SK-N-SH (cell line): Measurements from ENCODE around the gene PPP3CB. TPM values are rescaled to one million over a fixed set of nuclear protein-coding genes. Genes with fewer than 3 reads are reported as not detected.

Source experiments
- CTCF ChIA-PET: fragments of 300-600, 350-600 bp; formaldehyde crosslinking; extraction: SDS; loops from one replicate; lab custom pipeline; 2021; lab: Yijun Ruan, JAX
- POLR2A ChIA-PET: fragments of 350-600 bp; sonication (Branson Sonifier 250); formaldehyde crosslinking; extraction: SDS; loops from one replicate; lab custom pipeline; 2020; ENCODE audit warnings: antibody characterized with exemption, inconsistent platforms; lab: Yijun Ruan, JAX
- DNase-seq: peaks from one replicate; pipeline ENCODE4 v3.0.0; 2012
- H2AFZ ChIP-seq: fragments of 200-600 bp; sonication (generic); 2 replicates; pipeline ENCODE4 v1.8.1; 2016; ENCODE audit warnings: antibody characterized with exemption, mild to moderate bottlenecking, low read depth
- H3F3A ChIP-seq: fragments of 200-600 bp; sonication (generic); replicated peaks from 2 replicates; pipeline ENCODE3; 2016; ENCODE audit warnings: antibody characterized with exemption, mild to moderate bottlenecking; ENCODE audit not compliant: insufficient read depth
- H3K27ac ChIP-seq, 2 experiments: fragments of 200-500 bp in 1 of 2; fragments of 200-600 bp in 1 of 2; sonication (Bioruptor generic) in 1 of 2; sonication (generic), shearing (Covaris generic) in 1 of 2; 2 replicates each; pipeline versions ENCODE4 v1.5.1 to v1.6.1; 2014 to 2016; ENCODE audit warnings: low read depth in 2 of 2, inconsistent platforms in 1 of 2, low read length in 1 of 2, mild to moderate bottlenecking in 1 of 2, mixed read lengths in 1 of 2
- H3K27me3 ChIP-seq: fragments of 200-600 bp; sonication (generic), shearing (Covaris generic); 2 replicates; pipeline ENCODE4 v1.6.1; 2016; ENCODE audit warnings: mixed run types; ENCODE audit not compliant: insufficient read depth
- H3K36me3 ChIP-seq, 2 experiments: fragments of 200-500 bp in 1 of 2; fragments of 200-600 bp in 1 of 2; sonication (Bioruptor generic) in 1 of 2; sonication (generic) in 1 of 2; replicated peaks in 1 of 2; 2 replicates each; pipeline versions ENCODE3 to v1.5.1; 2014 to 2016; ENCODE audit warnings: low read length in 1 of 2, mild to moderate bottlenecking in 1 of 2; ENCODE audit not compliant: insufficient read depth in 2 of 2, control insufficient read depth in 1 of 2
- H3K4me1 ChIP-seq, 2 experiments: fragments of 200-500 bp in 1 of 2; fragments of 200-600 bp in 1 of 2; sonication (Bioruptor generic) in 1 of 2; sonication (generic), shearing (Covaris generic) in 1 of 2; 2 replicates each; pipeline versions ENCODE4 v1.5.1 to v1.6.1; 2014 to 2016; ENCODE audit warnings: low read depth in 1 of 2, low read length in 1 of 2, mixed run types in 1 of 2; ENCODE audit not compliant: insufficient read depth in 2 of 2, control insufficient read depth in 1 of 2
- H3K4me2 ChIP-seq: fragments of 200-600 bp; sonication (generic), shearing (Covaris generic); 2 replicates; pipeline ENCODE4 v1.6.1; 2017; ENCODE audit warnings: mixed run types
- H3K4me3 ChIP-seq, 2 experiments: fragments of 200-500 bp in 1 of 2; fragments of 200-600 bp in 1 of 2; sonication (Bioruptor generic) in 1 of 2; sonication (generic), shearing (Covaris generic) in 1 of 2; 2 replicates each; pipeline versions ENCODE4 v1.5.1 to v1.8.1; 2014 to 2016; ENCODE audit warnings: low read depth in 2 of 2, inconsistent platforms in 1 of 2, low read length in 1 of 2, mild to moderate bottlenecking in 1 of 2, mixed read lengths in 1 of 2, moderate library complexity in 1 of 2
- H3K79me2 ChIP-seq: fragments of 200-600 bp; sonication (generic); 2 replicates; pipeline ENCODE4 v1.8.1; 2017; ENCODE audit warnings: mild to moderate bottlenecking; ENCODE audit not compliant: insufficient read depth
- H3K9ac ChIP-seq: fragments of 200-600 bp; sonication (generic); 2 replicates; pipeline ENCODE4 v1.6.1; 2017; ENCODE audit warnings: mixed run types
- H3K9me2 ChIP-seq: fragments of 200-600 bp; sonication (generic); 2 replicates; pipeline ENCODE4 v1.6.1; 2017; ENCODE audit warnings: mixed run types
- H3K9me3 ChIP-seq: fragments of 200-600 bp; sonication (generic); 2 replicates; pipeline ENCODE4 v1.6.1; 2017; ENCODE audit warnings: mixed run types, mild to moderate bottlenecking, moderate library complexity
- H4K20me1 ChIP-seq: fragments of 200-600 bp; sonication (generic); 2 replicates; pipeline ENCODE4 v1.6.1; 2017; ENCODE audit warnings: mild to moderate bottlenecking, mixed run types; ENCODE audit not compliant: insufficient read depth
- SIN3A ChIP-seq: IDR thresholded peaks from 2 replicates; pipeline ENCODE4 v1.6.1; 2012; ENCODE audit warnings: low read depth, mild to moderate bottlenecking, low read length, moderate library complexity, borderline replicate concordance
- WGBS: methylation state at CpG from one replicate; pipeline ENCODE4 v1.1.6; 2017; ENCODE audit warnings: low lambda C conversion rate; 5-methylcytosine and 5-hydroxymethylcytosine counted together
- polyA plus RNA-seq, 3 experiments: library from polyadenylated mRNA; depleted of rRNA; stranded (reverse); fragments of >200 nt; gene quantifications; 2 replicates each; pipeline ENCODE4 v1.2.3, GENCODE V29; 2012
- small RNA-seq, 7 experiments: library from RNA; depleted of rRNA; stranded (forward); fragments of <200 nt; gene quantifications; one replicate each; pipeline ENCODE3, GENCODE V24; 2012

PPP3CB gene
- polyA plus RNA-seq, 1 of the 3 experiments (the other 2 are of a cell fraction) = 14.5 TPM

DNA sequence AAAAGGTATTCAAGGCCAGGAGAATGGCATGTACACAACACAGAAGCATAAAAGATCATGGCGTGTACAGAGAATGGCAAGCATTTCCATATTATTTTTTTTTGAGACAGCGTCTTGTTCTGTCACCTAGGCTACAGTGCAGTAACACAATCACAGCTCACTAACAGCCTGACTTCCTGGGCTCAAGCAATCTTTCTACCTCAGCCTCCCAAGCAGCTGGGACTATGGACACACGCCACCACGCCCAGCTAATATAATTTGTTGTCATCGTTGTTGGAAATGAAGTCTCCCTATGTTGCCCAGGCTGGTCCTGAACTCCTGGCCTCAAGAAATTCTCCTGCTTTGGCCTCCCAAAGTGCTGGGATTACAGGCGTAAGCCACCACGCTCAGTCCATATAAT is 109.2 kb downstream of the PPP3CB start:
- H2AFZ ChIP-seq = no peak overlapping the region
- H3K4me1 ChIP-seq = no peaks in the 10 kb centered on the region
- H3K27me3 ChIP-seq = no peaks in the 10 kb centered on the region
- H3K9me2 ChIP-seq = no peaks in the 10 kb centered on the region
- peaks cover 10% of the 10 kb centered on the region; the same call in 1 of the 2 replicates for H3K79me2 ChIP-seq
- no peaks in the 10 kb centered on the region for H3F3A ChIP-seq
- no peak overlapping the region for H3K4me3 ChIP-seq
- peaks cover 43 to 82% of the 10 kb centered on the region in 2 experiments for H3K36me3 ChIP-seq
- POLR2A ChIA-PET = no interaction called here
- TF ChIP-seq SIN3A = no peak
- TF ChIP-seq, all 33 proteins: peak for 0
- WGBS = 93% methylated on average over 7 of the region's 7 CpGs
- no peak for DNase-seq
- no peaks in the 10 kb centered on the region for H3K9me3 ChIP-seq
- H4K20me1 ChIP-seq = no peaks in the 10 kb centered on the region
- no peak overlapping the region for H3K9ac ChIP-seq
- H3K4me2 ChIP-seq = no peak overlapping the region
- H3K27ac ChIP-seq = no peak overlapping the region
- CTCF ChIA-PET = interaction anchor here (1.8 kb wide), 1 partner anchor 18 kb away, joined by 4 read pairs; no protein-coding TSS in a partner anchor

Small RNA genes within 50 kb of the gene (small RNA-seq; reads per million reads assigned to genes)
- 0 reads per million in 7 experiments for gene RNU6-883P

Other genes starting within 250 kb of the PPP3CB start
- gene DNAJC9, start 248.8 kb downstream of the PPP3CB start, polyA plus RNA-seq (2012; rRNA removed) = 23.9 and 27.3 TPM in 2 replicates
- 75.5 and 78.0 TPM in 2 replicates for gene MRPS16, start 243.4 kb downstream of the PPP3CB start, polyA plus RNA-seq (2012; rRNA removed)
- 0.74 and 1.9 TPM in 2 replicates for gene CFAP70, start 137.2 kb downstream of the PPP3CB start, polyA plus RNA-seq (2012; rRNA removed)
- 65.7 and 88.1 TPM in 2 replicates for gene ANXA7, start 82.0 kb downstream of the PPP3CB start, polyA plus RNA-seq (2012; rRNA removed)
- 0.95 and 1.8 TPM in 2 replicates for gene MSS51, start 62.5 kb downstream of the PPP3CB start, polyA plus RNA-seq (2012; rRNA removed)
- gene USP54, start 95.3 kb upstream of the PPP3CB start, polyA plus RNA-seq (2012; rRNA removed) = 6.5 and 11.0 TPM in 2 replicates
- gene MYOZ1, start 145.4 kb upstream of the PPP3CB start, polyA plus RNA-seq (2012; rRNA removed) = 0.24 and 0.26 TPM in 2 replicates
- gene SYNPO2L, start 160.0 kb upstream of the PPP3CB start, polyA plus RNA-seq (2012; rRNA removed) = 0.05 TPM in 1 of 2 replicates, not detected in the other
- gene AGAP5, start 202.1 kb upstream of the PPP3CB start, polyA plus RNA-seq (2012; rRNA removed) = 3.8 and 4.8 TPM in 2 replicates
- gene SEC24C, start 248.3 kb upstream of the PPP3CB start, polyA plus RNA-seq (2012; rRNA removed) = 73.6 and 99.2 TPM in 2 replicates